ENCODE results near the gene NCKAP5.
A peak's percentile ranks its signal among the peaks of the same experiment; 100 is the strongest.

The NCKAP5 gene

DNA sequence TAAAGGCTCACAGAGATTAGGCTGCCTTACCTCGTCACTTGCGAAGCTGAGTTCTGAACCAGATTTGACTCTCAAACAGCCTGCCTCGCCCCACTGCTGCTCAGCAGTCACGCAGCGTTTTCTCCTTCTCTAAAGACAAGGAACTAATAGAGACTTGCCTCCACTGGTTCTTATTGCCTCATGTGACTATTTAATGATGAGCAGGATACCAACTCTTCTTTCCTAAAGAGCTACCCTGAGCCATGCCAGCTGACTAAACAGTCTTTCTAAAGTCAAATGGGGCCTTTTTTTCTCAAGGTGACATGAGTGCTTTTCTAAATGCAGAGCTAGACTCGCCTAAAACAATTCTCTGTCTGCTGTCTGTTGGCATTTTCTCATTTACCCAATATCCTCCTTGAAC lies 147.5 kb downstream of the NCKAP5 start:
- DNase-seq: no peak

DNA sequence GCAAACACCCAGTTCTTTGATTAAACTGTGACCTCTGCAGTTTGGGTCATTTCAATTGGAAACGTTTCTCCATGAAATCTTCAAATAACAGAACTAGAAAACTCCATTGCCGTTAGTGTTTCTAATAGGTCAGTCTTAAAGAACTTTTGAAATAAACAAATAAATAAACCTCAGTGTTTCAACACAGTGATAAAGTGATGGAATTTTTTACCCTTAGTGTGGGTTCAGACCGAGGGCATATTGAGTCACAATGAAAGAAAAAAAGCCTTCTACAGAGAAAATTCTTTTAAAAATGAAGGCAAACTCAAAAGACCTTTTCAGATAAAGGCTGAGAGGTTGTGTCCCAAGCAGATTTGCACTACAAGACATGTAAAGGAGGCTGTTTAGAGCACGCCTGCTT lies 149.6 kb downstream of the NCKAP5 start:
- no peak for DNase-seq

DNA sequence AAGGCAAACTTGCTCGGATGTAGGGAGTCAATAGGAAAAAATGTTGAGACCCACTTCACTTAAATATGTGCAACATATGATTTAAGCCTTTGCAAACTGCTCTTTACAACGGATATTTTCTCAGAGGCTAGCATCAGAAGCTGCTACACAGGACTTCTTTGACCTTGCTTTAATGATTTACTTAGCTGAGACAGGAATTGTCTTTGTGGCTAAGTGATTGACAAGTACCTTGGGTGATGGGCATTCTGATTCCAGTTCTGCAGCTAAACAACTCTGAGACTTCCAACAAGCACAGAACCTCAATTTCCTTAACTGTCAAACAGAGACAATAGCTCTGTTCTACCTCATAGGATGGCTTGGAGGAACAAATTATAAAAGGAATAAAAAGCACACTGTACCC lies 150.2 kb downstream of the NCKAP5 start:
- DNase-seq: no peak

DNA sequence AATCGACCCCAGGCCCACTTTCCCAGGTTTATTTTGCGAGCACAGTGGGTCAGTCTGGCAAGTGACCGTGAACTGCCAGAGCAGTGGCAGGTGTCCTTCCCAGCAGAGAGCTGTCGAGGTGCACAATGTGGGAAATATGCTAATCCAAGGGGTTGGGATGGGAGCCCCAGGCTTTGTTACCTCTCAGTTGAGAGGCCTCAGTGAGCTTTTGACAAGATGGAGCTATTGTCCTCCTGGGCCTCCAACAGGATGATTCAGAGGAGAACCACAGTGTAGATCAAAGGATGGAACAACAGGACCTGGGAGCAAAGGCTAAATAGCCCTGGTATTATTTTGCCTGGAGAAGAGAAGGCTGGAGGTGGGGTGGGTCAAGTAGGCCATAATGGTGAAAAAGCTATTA lies 150.8 kb downstream of the NCKAP5 start:
- DNase-seq: no peak

DNA sequence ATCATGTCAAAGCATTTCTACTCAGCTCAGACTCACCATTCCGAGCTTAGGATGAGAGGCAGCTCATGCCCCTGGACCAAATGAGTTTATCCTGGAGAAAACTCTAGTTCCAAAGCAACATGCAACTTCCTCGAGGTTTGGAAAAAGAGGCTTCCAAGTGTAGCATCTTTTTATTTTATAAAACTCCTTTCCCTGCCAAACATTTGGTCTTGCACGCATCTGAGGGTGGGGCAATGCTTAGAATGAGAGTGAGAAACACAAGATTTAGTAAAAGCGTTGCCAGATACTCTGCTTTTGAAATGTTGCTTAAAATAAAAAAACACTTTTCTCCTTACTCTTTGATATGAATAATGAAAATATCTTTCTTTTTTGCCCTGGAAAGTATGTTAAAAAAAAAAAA lies 151.5 kb downstream of the NCKAP5 start:
- DNase-seq: no peak

DNA sequence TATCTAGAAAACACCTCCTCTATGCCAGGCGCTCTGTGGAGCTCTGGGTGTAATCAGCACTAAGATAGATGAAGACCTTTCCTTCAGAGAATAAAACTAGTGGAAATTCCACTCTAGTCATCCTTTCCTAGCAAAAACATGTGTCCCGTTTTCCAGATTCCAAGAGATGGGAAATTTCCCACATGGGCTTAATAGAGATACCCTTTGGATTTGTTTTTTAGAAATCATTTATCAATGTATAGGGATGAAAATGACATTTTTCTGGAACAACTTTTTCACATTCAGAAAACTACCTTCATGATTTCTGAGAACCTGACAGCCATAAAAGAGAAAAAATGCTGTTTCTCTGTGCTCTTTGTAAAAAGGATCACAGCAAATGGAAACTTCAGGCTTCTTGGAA lies 152.1 kb downstream of the NCKAP5 start:
- DNase-seq: no peak

DNA sequence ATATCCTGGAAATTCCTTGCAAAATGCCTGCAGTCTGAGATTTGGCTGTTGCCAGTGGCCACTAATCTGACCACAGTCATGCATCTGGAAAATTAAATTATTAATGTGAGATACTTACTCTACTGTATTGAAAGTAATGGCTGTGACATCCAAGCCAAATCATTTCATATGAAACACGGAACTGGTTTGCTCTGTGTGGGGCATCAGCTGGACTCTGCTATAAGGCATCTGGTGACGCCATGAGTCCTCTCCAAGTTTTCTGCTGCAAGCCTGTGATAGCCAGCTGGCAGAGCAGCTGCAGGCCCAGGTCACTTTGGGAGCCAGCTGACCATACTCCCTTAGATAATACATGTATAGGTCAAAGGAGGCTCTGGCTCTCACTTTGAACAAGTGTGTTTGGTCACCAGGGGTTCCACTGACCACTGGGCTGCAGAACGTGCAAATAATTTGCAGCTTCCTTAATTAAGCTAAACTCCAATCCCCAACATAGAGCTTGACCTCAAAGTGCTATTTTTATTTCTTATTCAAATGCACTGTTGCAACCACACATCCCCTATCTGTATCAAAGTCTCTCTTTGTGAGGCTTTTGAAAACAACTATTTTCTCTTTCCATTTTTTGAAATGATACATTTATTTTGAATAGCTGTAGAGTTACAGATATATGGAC lies 152.9 kb downstream of the NCKAP5 start:
- no peak for DNase-seq

DNA sequence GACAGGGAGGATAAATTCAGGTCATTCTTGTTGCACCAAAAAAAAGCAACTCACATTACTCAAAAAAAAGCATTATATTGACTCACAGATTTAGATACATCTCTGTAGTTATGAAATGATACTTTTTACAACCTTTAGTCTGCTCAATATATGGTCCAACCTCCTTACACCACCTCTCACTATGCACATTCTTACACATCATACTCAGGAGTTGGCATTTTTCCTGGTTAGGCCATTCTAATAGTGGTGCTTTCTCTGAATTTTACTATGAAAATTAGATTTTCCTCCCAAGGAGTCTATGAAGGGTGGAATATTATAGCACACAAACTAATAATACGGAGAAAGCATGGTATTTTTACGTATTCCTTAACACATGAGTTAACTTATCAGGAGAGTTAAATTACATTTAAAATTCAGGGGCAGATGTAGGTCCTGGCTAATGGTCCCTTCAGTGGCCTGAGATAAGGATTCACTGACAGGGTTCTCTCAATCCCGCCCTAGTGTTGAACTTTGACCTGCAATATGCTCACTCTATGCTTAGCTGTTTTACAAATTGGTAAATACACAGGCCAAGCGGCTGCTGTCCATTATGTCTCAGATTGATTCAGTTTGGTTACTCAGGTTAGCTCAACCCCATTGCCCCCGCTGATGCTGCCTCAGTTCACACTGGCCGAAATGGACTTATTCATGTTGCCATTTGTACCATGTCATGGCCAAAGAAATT lies 153.6 kb downstream of the NCKAP5 start:
- DNase-seq: no peak

DNA sequence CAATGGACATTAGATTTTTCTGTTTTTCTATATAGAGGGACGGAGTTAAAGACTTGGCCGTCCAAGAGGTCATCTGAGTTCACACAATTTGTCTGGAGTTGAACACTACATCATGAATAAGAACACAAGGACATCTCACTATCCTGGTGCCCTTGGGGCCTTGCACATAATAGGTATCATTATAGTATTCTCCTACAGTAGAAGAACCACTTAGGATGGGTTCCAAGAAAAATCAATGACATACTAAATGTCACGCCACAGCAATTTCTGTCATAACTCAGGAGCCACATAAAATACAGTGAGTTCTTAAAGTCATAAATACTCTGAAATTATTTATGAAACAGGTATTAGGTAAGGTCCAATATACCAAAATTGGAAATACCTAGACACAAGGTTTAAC lies 154.4 kb downstream of the NCKAP5 start:
- no peak for DNase-seq

DNA sequence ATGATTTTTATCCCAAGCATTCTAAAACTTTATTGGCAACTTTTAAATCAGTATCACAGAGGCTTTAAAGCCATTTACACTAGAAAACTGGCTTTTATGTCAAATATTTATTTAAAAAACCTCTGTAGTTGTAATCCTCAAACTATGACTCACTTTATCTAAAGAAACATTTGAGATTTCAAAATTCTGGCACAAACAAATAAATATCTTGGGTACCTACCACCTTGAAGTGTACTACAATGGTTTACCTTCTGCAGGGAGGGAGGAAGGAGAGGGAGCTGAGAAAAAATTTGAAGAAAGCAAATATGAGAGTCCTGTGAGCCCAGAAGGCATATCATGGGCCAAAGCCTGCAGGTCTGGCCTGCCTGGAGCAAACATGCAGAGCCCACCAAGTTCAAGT lies 155.6 kb downstream of the NCKAP5 start:
- DNase-seq: no peak

DNA sequence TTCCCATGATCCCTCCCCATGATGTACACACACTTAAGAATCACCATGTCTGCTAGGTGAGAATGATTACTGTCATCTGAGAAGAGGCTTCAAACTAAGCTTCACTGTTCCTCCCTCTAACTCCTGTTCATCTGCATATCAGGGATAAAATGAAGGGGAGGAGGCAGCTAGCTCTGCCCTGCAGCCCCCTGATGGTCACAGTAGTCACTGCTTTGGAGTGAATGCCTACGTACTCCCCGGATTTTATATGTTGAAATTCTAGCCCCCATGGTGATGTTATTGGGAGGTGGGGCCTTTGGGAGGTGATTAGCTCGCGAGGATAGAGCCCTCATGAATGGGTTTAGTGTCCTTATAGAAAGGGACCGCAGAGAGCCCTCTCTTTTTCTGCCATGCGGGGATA lies 156.4 kb downstream of the NCKAP5 start:
- DNase-seq: no peak

DNA sequence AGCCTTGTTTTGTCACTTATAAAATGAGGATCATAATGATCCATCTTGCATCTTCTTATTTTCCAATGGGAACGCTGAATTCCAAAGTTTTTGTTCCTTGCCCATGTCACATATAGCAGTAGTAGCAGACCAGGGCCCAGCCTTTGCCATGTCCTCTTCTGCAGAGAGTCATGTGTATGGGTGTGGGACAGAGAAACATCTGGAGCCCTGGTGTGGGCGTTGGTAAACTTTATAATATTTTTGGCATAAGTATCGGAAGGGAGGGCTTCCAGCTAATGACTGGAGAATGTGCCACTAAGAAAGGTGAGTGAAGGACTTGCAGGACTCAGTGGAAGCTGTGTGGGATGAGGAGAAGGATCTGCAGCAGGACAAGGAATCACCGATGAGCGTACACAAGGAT lies 157.2 kb downstream of the NCKAP5 start:
- no peak for DNase-seq

DNA sequence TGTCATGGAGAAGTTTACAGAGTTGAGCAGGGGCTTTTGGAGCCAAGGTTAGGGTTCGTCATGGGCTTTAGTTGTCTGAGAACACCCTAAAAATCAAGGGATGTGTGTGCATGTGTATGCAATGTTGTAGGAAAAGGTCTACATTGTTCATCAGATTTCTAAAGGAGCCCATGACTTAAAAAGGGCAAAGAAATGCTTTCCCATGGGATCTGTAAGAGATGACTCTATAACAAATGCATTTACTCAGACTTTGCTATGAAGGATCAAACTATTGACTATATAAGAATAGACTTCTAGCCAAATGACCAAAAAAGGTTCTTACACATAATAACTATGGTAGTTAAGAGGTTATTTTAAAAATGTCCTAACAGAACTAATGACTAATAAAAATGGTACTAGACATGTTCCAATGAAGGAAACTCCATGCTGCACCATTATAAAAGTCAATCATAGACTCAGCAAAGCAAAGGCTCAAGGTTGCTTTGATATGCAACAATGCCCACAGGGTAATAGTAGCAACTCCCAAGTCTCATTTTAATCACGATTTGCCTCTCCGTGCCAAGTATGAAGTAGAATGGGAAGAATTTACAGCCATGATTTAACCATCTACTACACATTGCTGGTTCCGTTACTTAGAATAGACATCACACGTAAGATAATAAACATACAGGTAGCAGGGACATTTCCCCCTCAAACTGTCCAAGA lies 158.5 kb downstream of the NCKAP5 start:
- DNase-seq: no peak

DNA sequence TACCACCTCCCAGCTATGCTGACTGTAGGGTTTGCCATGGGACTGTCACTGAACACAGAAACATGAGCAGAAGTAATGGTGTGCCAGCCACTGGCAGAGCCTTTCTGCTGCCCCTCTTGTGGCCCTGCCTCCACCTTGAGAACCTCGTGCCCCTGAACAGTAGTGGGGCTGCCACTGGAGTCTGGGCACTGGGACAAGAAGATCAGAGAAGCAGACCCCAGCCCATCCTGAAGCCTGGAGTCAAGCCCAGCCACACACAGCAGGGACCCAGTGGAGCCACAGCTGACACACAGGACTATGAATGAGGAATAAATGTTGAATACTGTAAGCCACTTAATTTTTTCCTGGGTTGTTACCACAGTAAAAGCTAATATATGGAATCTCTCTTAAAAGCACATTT lies 159.6 kb downstream of the NCKAP5 start:
- DNase-seq: no peak

DNA sequence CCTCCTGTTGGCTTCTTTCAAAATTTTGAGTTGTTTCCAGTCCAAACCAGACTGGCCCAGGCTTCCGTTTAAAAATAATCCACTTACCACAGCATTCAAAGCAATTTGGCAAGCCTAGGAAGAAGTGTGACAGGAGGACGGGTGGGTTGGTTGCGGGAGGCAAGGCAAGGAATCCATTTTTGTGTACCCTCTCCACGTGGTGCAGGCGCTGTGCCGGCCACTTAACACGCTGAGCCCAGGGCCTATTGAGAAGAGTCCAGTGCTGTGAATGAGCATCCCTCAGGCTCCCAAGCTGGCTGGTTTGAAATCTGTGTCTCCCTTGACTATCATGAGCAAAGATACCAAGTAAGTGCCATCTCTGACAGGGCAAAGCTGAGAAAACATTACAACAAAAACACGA lies 160.9 kb downstream of the NCKAP5 start:
- no peak for DNase-seq

DNA sequence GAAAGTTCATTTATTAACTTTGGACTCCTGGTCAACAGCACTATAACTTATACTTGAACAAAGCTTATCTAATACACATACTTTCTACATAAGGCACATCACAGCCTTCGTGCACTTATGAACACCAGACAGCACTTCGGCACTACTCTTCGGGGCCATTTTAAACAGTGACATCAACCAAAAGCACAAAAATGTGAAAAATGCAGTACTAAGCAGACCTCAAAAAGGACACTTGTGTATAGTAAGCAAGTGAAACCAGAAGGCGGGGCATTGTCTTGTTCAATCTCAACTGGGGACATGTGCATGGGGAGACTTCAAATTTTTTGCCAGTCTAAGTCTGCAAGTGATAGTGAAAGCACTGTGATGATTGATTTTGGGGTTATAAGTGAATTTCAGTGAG lies 163.0 kb downstream of the NCKAP5 start:
- no peak for DNase-seq

DNA sequence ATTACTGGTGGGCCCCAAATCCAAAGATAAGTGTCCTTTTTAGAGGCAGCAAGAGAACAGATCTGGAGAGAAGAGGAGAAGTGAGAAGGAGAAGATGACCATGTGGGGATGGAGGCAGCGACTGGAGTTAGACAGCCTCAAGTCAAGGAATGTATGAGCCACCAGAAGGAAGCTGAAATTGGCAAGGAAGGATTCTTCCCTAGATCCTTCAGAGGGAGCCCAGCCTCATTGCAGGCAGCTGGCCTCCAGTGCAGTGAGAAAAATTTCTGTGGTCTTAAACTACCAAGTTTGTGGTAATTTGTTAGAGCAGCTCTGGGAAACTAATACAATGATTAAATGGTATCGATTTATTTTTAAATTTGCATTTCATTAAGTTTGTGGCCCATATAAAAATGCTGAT lies 167.9 kb downstream of the NCKAP5 start:
- no peak for DNase-seq

DNA sequence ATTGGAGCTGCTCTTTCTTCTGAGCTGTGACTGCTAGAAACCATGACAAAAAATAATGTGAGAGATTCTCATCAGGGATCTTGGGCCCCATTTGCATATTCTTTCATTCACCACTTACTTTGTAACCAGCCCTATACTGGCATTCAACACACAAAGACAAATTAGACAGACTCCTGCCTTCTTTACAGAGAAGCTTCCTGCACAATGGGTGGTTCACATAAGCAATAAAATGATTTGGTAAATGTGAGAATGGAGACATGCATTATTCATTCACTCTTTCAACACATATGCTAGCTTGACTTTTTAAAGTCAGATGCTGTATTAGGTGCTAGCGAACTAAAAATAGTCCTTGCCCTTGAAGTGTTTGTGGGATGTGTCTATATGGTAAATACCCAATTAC lies 174.4 kb downstream of the NCKAP5 start:
- DNase-seq: no peak

DNA sequence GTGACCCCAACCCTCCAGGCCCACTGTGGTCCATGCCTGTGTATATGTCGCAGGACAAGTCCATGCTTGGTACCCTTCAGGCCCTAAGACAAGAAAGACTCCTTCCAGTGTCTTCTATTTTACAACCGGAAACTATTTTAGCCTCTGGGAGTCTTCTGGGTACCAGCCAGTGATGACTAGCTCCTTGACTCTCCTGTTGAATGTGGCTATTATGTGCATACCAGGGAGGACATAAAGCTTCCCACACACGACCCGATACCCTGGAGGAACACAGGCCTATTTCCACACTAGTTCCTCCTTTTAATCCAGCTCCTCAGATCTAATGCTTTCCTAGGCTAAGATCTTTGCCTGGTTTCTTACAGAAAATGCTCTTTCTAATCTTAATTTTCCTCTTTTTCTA lies 178.1 kb downstream of the NCKAP5 start:
- DNase-seq: no peak

DNA sequence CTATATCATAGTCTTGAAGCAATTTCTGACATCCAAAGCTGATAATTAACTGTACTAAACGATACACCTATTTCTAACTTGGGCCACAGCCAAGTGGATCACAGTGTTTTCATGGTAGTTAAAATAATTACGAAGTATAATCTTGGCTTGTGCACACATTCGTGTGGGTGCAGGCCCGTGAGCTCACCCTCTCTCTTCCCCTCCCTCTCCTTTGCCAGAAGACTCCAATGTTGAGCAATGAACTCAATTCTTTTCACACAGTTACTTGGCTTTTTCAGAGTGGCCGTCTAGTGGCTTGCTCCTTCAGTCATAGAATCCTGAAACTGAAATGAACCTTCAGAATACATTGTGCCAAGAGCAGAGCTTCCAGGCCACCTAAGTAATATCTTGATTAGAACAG lies 178.7 kb downstream of the NCKAP5 start:
- DNase-seq: no peak

DNA sequence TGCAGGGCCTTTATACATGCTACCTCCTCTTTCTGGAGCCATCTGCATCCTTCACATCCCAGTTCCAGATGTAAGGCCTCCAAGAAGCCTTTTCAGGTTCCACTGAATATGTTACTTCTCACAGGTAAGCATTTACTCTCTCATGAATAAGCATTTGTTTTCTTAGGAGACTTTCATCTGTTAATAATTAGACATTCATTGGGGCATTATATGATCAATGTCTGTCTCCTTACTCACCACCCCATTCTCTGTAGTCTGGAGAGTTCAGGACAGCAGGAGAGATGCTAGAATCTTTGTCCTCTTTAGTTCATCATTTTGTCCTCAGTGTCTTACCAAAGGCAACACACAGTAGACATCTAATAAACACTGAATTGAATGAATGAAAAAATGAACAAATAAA lies 185.7 kb downstream of the NCKAP5 start:
- no peak for DNase-seq

DNA sequence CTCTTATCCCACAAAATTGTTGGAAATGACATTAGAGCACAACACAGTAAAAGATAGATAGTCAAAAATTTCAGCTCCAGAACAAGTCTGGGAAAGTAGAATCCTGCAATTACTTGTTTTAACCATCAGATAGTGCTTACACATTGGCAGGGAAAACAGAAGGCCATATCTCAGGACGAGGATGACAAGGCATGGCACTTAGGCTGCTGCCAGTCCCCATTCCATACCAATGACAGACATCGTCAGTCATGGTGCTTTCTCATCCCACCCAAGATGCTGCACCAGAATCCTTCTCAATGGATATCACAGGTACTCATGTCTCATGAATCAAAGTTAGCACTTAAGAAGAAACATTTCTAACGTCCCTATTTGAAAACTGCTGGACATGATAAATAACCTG lies 187.3 kb downstream of the NCKAP5 start:
- DNase-seq: no peak

DNA sequence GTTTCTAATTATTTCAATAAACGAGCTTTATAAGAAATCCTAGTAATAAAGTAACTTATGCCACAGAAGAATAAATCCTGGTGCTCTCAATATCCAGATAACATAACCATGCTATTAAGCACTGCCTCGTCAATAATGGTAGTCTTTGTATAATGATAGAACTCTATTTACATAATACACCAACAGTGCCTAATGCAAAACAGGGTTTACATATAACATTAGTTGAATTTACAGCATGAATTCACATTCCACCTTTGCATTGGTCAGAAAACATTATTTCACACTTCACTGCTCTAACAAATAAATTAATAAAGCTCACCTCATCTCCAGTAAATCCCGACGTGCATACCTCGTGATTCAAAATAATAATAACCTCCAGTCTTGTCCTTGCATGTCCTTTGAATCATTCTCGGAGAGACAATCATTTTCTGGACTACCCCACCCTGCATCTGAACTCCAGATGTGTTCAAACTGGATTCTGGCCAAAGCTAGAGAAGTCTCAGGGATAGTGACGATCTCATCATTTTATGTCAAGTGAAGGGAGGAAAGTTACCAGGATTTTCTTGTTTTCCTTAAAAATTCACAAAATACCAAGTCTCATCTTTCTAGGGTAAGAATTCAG lies 189.2 kb downstream of the NCKAP5 start:
- peak; percentile 22 to 38 for DNase-seq

DNA sequence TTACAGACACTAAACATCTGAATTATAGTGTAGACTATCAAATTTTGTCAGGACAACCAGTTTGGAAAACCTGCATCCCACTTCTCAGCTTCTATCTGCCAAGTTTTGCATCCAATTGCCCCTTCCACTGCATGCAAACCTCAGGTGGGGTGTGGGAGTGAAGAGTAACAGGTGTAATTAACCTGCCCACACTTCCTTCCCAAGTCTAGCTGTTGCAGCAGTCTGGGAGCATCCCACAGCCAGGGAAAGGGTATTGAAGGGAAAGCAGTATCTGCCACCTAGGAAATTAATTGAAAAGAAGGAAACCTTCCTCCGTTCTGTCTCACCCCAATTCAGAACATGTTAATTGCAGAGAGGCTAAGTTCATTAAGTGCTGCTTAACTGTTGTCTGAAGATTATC lies 189.9 kb downstream of the NCKAP5 start:
- no peak for DNase-seq
